CD14-positive monocyte (primary cell): ENCODE results near the gene TSPAN13. TPM values are rescaled to one million over a fixed set of nuclear protein-coding genes. Genes with fewer than 3 reads are reported as not detected.
A peak's percentile ranks its signal among the peaks of the same experiment; 100 is the strongest.

ENCODE experiments used
- DNase-seq, 3 donors: peaks; one replicate each; pipeline ENCODE4 v3.0.0-alpha.2; 2011 to 2022
- H2AFZ ChIP-seq: 2 replicates; pipeline ENCODE4 v1.6.0; 2012; ENCODE audit warnings: mild to moderate bottlenecking, low read depth, low read length, inconsistent platforms; ENCODE audit not compliant: insufficient read depth, poor library complexity, severe bottlenecking
- H3K27ac ChIP-seq, 2 donors: 1 replicate in 1 of 2; 2 replicates in 1 of 2; pipeline ENCODE4 v1.5.1; 2012 to 2013; ENCODE audit warnings: low read length in 2 of 2, control low read depth in 1 of 2, inconsistent platforms in 1 of 2, low read depth in 1 of 2, mild to moderate bottlenecking in 1 of 2
- H3K27me3 ChIP-seq, 2 donors: one replicate each; pipeline versions ENCODE4 v1.6.0 to v1.6.1; 2011 to 2013; ENCODE audit warnings: low read length in 2 of 2; ENCODE audit not compliant: control insufficient read depth in 2 of 2, insufficient read depth in 2 of 2
- H3K36me3 ChIP-seq, 2 donors: replicated peaks in 1 of 2; 1 replicate in 1 of 2; 2 replicates in 1 of 2; pipeline versions ENCODE4 v1.5.1 to v1.6.1; 2012 to 2013; ENCODE audit warnings: low read length in 2 of 2, control low read depth in 1 of 2, inconsistent platforms in 1 of 2, mild to moderate bottlenecking in 1 of 2; ENCODE audit not compliant: insufficient read depth in 2 of 2, control insufficient read depth in 1 of 2
- H3K4me1 ChIP-seq, 2 donors: 1 replicate in 1 of 2; 2 replicates in 1 of 2; pipeline versions ENCODE4 v1.5.1 to v1.6.1; 2012 to 2013; ENCODE audit warnings: low read length in 2 of 2, control low read depth in 1 of 2, inconsistent platforms in 1 of 2, mild to moderate bottlenecking in 1 of 2, moderate library complexity in 1 of 2; ENCODE audit not compliant: insufficient read depth in 2 of 2, control insufficient read depth in 1 of 2
- H3K4me2 ChIP-seq: replicated peaks from 2 replicates; pipeline ENCODE3; 2012; ENCODE audit warnings: low read length, moderate library complexity, mild to moderate bottlenecking; ENCODE audit not compliant: poor library complexity, severe bottlenecking; ENCODE audit errors: extremely low read depth
- H3K4me3 ChIP-seq, 3 experiments: fragments of 200-600 bp in 1 of 3; sonication (generic) in 1 of 3; replicated peaks in 1 of 3; 1 replicate in 2 of 3; 2 replicates in 1 of 3; pipeline ENCODE4 v1.5.1; 2011 to 2013; ENCODE audit warnings: low read length in 3 of 3, mild to moderate bottlenecking in 3 of 3, control low read depth in 2 of 3, low read depth in 2 of 3, inconsistent platforms in 1 of 3, moderate library complexity in 1 of 3
- H3K79me2 ChIP-seq: 2 replicates; pipeline ENCODE4 v1.6.0; 2012; ENCODE audit warnings: mild to moderate bottlenecking, control low read depth, inconsistent platforms, low read length, moderate library complexity; ENCODE audit not compliant: insufficient read depth
- H3K9ac ChIP-seq: 2 replicates; pipeline ENCODE4 v1.6.0; 2017; ENCODE audit warnings: low read length, mild to moderate bottlenecking; ENCODE audit not compliant: insufficient read depth, poor library complexity, severe bottlenecking
- H3K9me3 ChIP-seq, 2 donors: replicated peaks in 1 of 2; 1 replicate in 1 of 2; 2 replicates in 1 of 2; pipeline versions ENCODE4 v1.5.1 to v1.6.1; 2012 to 2013; ENCODE audit warnings: low read length in 2 of 2, control low read depth in 1 of 2; ENCODE audit not compliant: control insufficient read depth in 1 of 2, insufficient read depth in 1 of 2
- H4K20me1 ChIP-seq: 2 replicates; pipeline ENCODE4 v1.6.0; 2012; ENCODE audit warnings: mild to moderate bottlenecking, low read length, control low read depth, moderate library complexity; ENCODE audit not compliant: insufficient read depth
- H3K27ac Mint-ChIP-seq, 7 donors: one replicate each; pipeline ENCODE4 v1.8.0; 2020; ENCODE audit warnings: mild to moderate bottlenecking in 7 of 7, mixed read lengths in 7 of 7, moderate library complexity in 6 of 7, inconsistent platforms in 2 of 7
- H3K27me3 Mint-ChIP-seq, 3 donors: one replicate each; pipeline ENCODE4 v1.8.0; 2021 to 2022; ENCODE audit warnings: low read depth in 3 of 3, mild to moderate bottlenecking in 3 of 3, mixed read lengths in 3 of 3, moderate library complexity in 3 of 3, inconsistent platforms in 1 of 3
- H3K36me3 Mint-ChIP-seq, 2 donors: one replicate each; pipeline ENCODE4 v1.8.0; 2020; ENCODE audit warnings: mixed read lengths in 2 of 2, inconsistent platforms in 1 of 2, mild to moderate bottlenecking in 1 of 2
- H3K4me1 Mint-ChIP-seq: one replicate; pipeline ENCODE4 v1.8.0; 2020; ENCODE audit warnings: mild to moderate bottlenecking, mixed read lengths
- H3K4me3 Mint-ChIP-seq, 2 donors: one replicate each; pipeline ENCODE4 v1.8.0; 2020; ENCODE audit warnings: mild to moderate bottlenecking in 2 of 2, mixed read lengths in 2 of 2, moderate library complexity in 1 of 2
- H3K9me3 Mint-ChIP-seq, 7 donors: one replicate each; pipeline ENCODE4 v1.8.0; 2020 to 2022; ENCODE audit warnings: mixed read lengths in 7 of 7, mild to moderate bottlenecking in 6 of 7, moderate library complexity in 6 of 7, inconsistent platforms in 2 of 7
- WGBS: methylation state at CpG from one replicate; pipeline ENCODE4 v1.1.5; 2013; ENCODE audit warnings: missing lambda C conversion rate; ENCODE audit not compliant: insufficient coverage; 5-methylcytosine and 5-hydroxymethylcytosine counted together
- intact Hi-C, 2 donors: fragments of 100-400 bp; cut with micrococcal nuclease; formaldehyde crosslinking; loops; one replicate each; pipeline versions ENCODE4 v1.15.0 to v1.15.1; 2023
- polyA minus RNA-seq: library from RNA; depleted of rRNA, polyadenylated mRNA; stranded (reverse); fragments of >200 nt; gene quantifications from 2 replicates; pipeline ENCODE4 v1.2.3, GENCODE V29; 2012
- polyA plus RNA-seq, 3 donors: library from polyadenylated mRNA; depleted of rRNA in 1 of 3; unstranded in 2 of 3; stranded (reverse) in 1 of 3; fragments of 300-500 nt in 2 of 3; fragments of >200 nt in 1 of 3; fragmentation: Illumina TruSeq in 2 of 3; gene quantifications; 1 replicate in 2 of 3; 2 replicates in 1 of 3; pipeline ENCODE4 v1.2.3, GENCODE V29; 2012 to 2021
- total RNA-seq, 12 experiments: library from RNA in 1 of 12; stranded (reverse) in 1 of 12; fragments of 120-200 nt in 1 of 12; gene quantifications; one replicate each; pipeline ENCODE4 v1.2.4 and lab custom pipeline; 2013 to 2026; ENCODE audit warnings: mixed read lengths in 6 of 12, inconsistent platforms in 1 of 12
- TF ChIP-seq, protein P1 (sequence below): fragments of 200-600 bp; IDR thresholded peaks from one replicate; pipeline ENCODE4 v1.8.0; 2022; ENCODE audit warnings: antibody characterized with exemption, mild to moderate bottlenecking

TSPAN13 gene
- total RNA-seq (2013), result 0.56 TPM
- polyA plus RNA-seq, result under 1 TPM; 0.09 to 0.17 (median 0.16) TPM
- 0.14 TPM in 1 of 2 replicates, not detected in the other for polyA minus RNA-seq
- 0.35 to 8.8 (median 1.0) reads per million in 11 experiments for total RNA-seq (lab: John Stamatoyannopoulos, UW)

DNA sequence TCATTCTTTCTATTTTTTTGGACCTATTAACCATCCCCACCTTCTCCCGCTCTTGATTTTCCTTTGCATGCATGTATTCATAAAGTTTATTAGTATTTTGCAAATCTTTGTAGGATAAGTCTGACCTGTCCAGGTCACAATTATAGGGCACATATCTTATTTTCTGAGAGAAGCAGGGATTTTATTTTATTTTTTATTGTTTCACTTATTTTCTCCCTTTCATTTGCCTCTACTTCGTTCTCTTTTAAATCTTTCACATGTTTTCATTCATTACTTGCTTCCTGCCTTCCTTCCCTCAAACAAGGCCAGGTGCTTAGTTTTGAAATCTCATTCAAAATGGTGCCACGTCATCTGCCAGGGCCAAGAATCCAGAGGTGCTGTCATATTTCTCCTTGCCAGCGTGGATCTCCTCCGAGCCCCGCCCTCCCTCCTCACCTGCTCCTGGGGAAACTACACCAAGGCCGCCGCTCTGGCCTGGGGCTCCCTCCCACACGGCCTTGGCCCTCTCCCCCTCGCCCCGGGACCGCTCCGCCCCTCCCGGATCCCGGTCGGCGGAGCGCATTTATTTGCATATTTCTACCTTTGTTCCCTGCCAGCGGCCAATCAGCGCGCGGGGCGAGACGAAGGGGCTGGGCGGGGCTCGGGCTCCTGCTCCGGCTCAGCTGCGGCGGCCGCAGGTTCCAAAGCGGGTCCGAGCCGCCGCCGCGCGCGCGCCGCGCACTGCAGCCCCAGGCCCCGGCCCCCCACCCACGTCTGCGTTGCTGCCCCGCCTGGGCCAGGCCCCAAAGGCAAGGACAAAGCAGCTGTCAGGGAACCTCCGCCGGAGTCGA is at the start of gene TSPAN13:
TSS of gene TSPAN13 (plus strand) at position 654 of the 830 bp plus-strand sequence. CDS start 213 bp downstream, outside the sequence.
- Histone ChIP-seq H3K79me2 (no peaks in the 10 kb centered on the region), H3K27me3 (peaks cover 7 to 24% of the 10 kb centered on the region in 2 donors), H2AFZ (peak within 1 kb of the TSS; percentile 83), H3K4me3 (peak within 1 kb of the TSS; percentile 46 to 84 (median 52)), H3K36me3 (no peaks in the 10 kb centered on the region), H3K9ac (peak within 1 kb of the TSS; percentile 53), H3K27ac (no peak within 1 kb of the TSS), H3K9me3 (no peaks in the 10 kb centered on the region), H4K20me1 (no peaks in the 10 kb centered on the region), H3K4me1 (peaks cover 13 to 22% of the 10 kb centered on the region in 2 donors), H3K4me2 (peak within 1 kb of the TSS; percentile 99)
- TF ChIP-seq, protein P1, sequence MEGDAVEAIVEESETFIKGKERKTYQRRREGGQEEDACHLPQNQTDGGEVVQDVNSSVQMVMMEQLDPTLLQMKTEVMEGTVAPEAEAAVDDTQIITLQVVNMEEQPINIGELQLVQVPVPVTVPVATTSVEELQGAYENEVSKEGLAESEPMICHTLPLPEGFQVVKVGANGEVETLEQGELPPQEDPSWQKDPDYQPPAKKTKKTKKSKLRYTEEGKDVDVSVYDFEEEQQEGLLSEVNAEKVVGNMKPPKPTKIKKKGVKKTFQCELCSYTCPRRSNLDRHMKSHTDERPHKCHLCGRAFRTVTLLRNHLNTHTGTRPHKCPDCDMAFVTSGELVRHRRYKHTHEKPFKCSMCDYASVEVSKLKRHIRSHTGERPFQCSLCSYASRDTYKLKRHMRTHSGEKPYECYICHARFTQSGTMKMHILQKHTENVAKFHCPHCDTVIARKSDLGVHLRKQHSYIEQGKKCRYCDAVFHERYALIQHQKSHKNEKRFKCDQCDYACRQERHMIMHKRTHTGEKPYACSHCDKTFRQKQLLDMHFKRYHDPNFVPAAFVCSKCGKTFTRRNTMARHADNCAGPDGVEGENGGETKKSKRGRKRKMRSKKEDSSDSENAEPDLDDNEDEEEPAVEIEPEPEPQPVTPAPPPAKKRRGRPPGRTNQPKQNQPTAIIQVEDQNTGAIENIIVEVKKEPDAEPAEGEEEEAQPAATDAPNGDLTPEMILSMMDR, result no peak
- H3K27me3 Mint-ChIP-seq, result peaks cover 18 to 20% (median 19%) of the 10 kb centered on the region in 3 donors
- intact Hi-C loops, result no loop called here
- peaks cover 0 to 2% (median 0%) of the 10 kb centered on the region in 7 donors for H3K9me3 Mint-ChIP-seq
- peak within 1 kb of the TSS in 3 of 7 donors; percentile 0 to 1 (median 1) for H3K27ac Mint-ChIP-seq
- DNase-seq, result peak in 2 of 3 donors; percentile 15 to 25
- peaks cover 16% of the 10 kb centered on the region for H3K4me1 Mint-ChIP-seq
- peak within 1 kb of the TSS; percentile 89 for H3K4me3 Mint-ChIP-seq
- WGBS, result 0% methylated on average over 47 of the region's 48 CpGs
- peaks cover 0 to 1% of the 10 kb centered on the region in 2 donors for H3K36me3 Mint-ChIP-seq

DNA sequence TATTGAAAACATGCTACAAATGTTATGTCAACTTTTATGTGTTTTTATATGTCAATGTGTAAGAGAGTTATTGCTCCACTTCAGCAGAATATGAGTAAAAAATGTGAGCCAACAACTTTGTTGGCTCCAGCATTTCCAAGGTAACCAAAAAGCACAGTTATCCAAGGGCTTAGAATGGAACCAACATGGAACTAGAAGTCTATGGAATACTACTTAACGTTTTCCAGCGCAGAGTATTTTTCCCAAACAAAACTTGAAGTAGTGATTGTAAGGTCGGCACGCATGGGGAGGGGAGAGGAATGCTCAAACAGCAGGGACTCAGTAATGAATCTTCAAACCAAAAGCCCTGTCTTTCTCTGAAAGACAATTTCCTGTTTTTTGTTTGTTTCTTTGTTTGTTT is 45.0 kb upstream of the TSPAN13 start:
- Mint-ChIP-seq H3K4me1 (peaks cover 2% of the 10 kb centered on the region), H3K27me3 (peaks cover 0 to 1% (median 0%) of the 10 kb centered on the region in 3 donors), H3K27ac (peak overlapping the region in 1 of 7 donors; percentile 18), H3K36me3 (peaks cover 38 to 49% of the 10 kb centered on the region in 2 donors), H3K4me3 (no peak overlapping the region), H3K9me3 (peaks cover 0 to 3% (median 0%) of the 10 kb centered on the region in 7 donors)
- WGBS, result no CpG with 5 or more reads among the region's 4 CpGs
- Histone ChIP-seq H4K20me1 (no peaks in the 10 kb centered on the region), H3K4me3 (no peak overlapping the region), H3K36me3 (peaks cover 27 to 53% of the 10 kb centered on the region in 2 donors), H3K27ac (peak overlapping the region in 1 of 2 donors; percentile 20), H3K4me2 (no peak overlapping the region), H2AFZ (no peak overlapping the region), H3K79me2 (no peaks in the 10 kb centered on the region), H3K9ac (no peak overlapping the region), H3K9me3 (no peaks in the 10 kb centered on the region), H3K27me3 (no peaks in the 10 kb centered on the region), H3K4me1 (no peaks in the 10 kb centered on the region)
- TF ChIP-seq, protein P1, result no peak
- intact Hi-C loops, result no loop called here
- no peak for DNase-seq
